Renal cortical epithelial cell (primary cell): ENCODE measurements around the gene THSD4. TPM values are rescaled to one million over a fixed set of nuclear protein-coding genes. Genes with fewer than 3 reads are reported as not detected.

Experiments
- DNase-seq: peaks from one replicate; pipeline ENCODE4 v3.0.0-alpha.2; 2011; ENCODE audit warnings: low read depth
- total RNA-seq: library from RNA; depleted of rRNA; stranded (reverse); fragments of >200 nt; gene quantifications from 2 replicates; pipeline ENCODE4 v1.2.3, GENCODE V29; 2014

Gene THSD4
- total RNA-seq, 1 donor from 2014 or later, result 58.6 TPM

DNA sequence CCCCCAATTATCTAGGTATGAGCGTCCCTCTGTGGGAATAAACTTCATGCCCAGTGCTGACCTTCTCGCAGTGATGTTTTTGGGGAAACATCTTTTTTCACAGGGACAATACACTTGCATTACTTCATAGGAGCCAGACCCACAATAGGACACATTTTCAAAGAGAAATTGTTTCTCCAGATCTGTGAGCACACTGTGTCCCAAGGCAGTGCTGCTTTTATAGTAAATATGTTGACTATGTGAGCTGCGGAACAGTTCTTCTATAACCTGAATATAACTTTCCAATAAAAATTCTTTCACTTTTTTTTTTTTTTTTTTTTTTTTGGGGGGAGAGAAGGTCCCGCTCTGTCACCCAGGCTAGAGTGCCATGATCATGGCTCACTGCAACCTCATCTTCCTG is 17.4 kb upstream of the THSD4 start:
- DNase-seq, result no peak

DNA sequence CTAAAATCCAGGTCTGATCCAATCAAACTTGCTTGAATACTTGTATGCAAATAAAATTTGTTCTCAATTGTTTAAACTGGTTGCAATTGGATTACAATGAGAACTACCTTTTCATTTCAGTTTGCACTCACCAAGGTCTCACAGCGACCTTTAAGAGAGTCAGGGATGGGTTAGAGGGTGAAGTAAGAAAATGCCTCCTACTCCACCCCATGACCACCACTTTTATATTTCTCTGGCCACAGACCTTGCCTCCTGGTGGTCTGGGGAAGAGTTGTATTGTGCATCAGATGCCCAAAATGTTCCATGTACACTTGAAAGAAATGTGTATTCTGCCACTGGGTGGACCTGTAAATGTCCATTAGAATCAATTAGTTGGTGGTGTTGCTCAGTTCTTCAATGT is 16.4 kb upstream of the THSD4 start:
- DNase-seq, result no peak

DNA sequence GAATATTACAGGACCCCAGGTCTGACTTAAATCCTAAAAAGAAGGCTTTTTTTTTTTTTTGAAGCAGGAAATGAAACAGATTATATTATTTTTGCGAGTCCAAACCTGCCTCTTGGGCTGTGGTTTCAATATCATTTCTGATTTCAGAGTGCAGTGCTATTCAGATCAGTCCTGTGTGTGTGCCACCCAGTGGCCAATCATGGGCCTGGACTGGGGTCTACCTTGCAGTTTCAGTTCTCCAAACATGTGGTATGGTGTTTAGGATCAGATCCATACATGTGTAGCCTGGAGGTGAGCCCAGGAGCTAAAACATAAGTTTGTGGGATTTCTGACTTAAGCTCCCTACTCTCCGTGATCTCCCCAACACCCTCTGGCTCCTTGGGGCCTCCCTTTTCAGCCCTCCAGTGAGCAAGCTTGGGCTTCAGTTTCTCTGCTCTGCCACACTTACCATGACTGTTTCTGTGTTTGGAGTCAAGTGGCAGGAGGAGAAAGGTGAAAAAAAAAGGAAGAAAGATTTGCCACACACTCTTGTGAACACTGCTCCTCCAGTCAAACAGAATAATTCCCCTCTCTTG is 12.1 kb upstream of the THSD4 start:
- no peak for DNase-seq

DNA sequence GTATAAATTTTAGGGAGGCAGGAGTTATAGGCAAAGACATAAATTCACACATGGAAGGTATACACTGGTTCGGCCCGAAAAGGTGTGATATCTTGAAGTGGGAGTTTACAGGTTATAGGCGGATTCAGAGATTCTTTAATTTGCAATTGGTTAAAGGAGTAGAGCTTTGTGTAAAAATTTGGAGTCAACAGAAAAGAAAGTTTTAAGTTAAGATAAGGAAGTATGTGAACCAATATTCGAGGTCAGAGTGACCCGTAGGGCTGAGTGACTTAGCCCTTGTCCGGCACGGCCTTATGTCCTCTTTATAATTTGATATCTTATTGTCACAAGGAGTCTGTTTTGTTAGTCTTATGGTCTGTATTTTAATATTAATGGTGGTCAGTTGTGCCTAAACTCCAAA is 10.6 kb upstream of the THSD4 start:
- no peak for DNase-seq

DNA sequence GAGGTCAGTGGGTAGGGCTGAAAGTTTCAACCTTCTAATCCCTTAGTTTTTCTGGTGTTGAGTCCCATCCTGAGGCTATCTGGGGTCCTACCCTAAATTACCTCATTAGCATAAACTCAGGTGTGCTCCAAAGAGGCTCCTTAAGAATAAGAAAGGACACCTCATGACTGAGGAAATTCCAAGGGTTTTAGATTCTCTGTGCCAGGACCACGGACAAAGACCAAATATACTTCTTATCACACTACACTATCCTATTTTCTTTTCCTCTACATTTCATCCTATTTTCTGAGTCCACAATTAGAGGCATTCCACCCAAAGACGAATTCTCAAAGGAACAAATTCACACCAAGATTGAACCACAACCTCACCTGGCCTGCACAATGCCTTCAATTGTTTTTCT is 9.8 kb upstream of the THSD4 start:
- no peak for DNase-seq

DNA sequence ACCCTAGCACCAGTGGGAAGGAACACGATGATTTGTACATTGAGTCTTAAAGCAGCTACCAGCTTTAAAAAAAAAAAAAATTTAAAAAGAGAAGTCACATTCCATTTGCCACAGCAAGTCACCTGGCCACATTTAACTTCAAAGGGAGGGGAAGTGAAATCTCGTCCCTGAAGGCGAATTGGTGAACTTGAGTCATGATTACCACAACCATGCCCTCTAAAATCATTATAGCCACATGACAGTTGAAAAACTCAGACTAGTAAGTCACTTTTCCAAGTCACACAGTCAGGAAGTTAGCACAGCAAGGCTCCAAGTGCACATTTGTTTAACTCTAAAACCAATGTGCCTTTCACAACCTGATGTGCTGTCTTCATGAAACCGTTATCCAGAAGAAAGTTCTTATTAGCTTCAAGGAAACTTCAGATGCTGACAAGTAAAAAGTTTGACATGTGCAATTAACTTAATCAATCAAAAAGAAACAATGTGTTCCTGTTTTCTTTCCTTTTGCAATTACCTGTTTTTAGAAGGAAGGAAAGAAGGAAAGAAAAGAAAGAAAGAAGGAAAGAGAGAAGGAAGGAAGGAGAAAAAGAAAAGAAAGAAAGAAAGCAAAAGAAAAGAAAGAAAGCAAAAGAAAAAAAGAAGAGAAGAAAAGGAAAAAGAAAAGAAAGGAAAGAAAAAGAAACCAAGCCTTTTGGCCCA is 8.3 kb upstream of the THSD4 start:
- no peak for DNase-seq

DNA sequence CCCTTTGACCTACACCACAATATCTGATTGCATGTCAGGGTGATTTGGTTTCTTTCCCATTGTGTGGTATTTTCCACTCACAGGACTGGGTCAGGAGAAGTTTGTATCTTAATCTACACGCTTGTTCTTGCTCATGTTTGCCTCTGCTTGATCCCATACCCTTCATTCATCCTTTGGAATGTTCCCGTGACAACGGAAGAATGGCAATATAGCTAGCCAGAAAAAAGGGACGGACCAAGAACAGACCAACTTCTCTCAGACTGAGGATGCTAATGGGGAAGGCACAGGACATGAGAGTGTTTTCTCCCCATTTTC is 7.8 kb upstream of the THSD4 start:
- no peak for DNase-seq

DNA sequence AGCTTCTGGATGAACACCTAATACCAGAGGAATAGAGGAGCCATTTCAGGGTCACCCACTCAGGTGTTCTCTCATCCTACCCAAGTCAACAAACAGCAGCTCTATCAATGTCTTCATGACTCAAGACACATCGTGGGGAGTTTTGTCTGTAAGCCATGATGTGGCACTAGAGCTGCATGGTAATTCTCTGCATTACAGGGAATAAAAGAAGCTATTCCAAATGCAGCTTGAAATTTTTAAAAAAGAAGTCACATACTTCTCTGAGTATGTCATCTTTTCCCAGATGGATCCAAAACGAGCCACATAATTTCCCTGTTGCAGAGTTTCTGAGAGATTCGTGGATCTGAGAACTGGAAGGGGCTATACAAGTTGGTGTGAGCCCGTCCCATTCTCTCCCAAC is 6.1 kb upstream of the THSD4 start:
- no peak for DNase-seq

DNA sequence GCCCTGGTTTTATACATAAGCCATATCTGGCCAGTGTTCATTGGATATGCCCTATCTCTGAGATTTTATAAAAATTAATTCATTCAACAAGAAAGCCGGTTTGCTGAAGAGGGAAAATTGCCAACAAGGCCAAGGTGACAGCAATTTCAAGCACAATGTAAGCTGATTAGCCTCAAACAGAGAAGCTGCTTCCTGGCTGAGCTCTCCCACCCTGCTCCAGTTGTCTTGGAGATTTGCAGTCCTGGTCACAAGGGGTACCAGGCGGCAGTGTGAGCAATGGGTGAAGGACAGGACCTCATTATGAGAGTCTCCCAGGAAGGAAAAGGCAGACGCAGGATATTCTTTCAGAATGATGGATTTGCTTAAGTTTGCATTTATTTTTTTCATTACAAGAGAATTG is 5.4 kb upstream of the THSD4 start:
- DNase-seq, result no peak

DNA sequence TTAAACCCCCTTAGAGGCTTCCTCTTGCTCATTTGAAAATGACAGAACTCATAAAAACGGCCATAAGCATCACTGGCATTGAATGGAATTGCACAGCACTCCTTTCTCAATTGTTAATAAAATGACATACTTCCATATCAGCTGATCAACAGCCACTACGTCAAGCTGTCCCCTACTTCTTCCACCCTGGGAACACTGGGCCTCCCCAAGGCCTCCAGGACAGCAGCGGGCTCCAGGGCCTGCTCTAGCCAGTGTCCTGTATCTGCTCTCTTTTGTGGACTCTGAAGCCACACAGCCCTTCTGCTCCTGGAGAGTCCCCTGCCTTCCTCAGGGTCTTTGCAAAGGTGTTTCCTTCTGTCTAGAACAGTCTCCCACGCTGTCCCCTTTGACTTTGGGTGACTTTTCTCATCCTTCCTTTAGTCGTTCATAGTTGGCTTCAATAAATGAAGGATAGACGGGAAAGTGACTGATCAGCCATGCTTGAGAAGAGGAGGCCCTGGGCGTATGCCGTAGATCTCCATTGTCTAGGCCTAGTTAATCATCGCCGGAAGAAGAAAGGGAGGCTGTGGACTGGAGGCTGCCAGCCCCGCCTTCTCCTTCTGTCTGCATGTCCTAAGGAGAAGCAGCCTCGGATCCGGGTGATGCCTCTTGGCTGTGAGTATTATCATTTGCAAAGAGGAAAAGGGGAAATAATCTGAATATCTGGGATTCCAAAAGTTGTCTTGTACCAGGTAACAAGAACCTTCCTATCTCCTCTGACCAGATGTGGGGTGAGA is 4.7 kb upstream of the THSD4 start:
- no peak for DNase-seq

DNA sequence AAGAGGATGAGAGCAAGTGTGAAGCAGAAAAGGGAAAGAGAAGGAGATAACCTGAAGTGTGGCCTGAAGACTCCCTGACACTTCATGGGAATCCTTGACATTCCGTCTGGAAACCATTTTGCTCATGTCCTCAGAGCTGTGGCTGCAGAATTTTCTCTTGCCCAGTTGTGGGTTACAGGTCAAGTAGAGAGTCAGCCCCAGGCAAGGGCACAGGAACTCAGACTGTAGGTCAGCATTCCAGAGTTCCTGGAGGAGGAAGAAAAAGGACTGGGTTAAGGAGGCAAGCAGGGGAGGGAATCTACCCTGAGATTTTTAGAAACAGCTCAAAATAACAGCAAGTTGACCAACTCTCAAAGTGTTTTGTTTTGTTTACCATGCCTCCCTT is 4.1 kb upstream of the THSD4 start:
- DNase-seq, result no peak

DNA sequence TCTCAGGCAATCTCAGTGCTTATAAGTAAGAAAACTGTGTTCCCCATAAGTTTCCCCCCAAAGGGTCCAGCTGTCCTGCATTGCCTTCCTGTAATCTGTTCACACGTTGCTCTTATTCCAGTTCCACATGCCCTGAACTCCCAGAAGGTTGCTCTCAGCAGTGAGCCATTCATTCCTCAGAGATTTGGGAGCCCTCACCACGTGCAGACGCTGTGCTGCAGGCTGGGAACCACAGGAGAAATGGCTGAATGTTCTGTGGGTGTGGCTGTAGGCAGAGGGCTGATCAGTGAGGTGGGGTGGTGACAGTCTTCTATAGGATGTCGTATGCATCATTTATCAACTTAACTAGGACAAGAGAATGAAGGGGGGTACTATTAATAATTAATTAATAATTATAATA is 3.3 kb upstream of the THSD4 start:
- DNase-seq, result no peak

DNA sequence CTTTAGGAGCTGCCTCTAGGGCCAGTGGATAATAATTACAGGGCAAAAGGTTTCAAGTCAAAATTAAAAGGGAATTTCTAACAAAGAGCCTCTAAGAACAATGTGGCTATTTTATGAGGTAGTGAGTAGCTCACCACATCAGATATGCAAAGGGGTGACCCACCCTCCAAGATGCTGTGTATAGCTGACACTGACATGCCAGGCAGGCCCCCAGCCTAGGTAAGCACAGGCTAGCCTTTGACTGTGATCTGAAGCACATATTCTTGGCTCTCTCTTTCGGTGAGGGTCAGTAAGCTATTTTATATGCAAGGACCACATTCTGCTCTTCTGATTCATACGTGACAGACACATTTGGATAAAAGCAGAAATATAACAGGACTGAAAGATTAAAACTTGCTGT is 2.8 kb upstream of the THSD4 start:
- DNase-seq, result no peak

DNA sequence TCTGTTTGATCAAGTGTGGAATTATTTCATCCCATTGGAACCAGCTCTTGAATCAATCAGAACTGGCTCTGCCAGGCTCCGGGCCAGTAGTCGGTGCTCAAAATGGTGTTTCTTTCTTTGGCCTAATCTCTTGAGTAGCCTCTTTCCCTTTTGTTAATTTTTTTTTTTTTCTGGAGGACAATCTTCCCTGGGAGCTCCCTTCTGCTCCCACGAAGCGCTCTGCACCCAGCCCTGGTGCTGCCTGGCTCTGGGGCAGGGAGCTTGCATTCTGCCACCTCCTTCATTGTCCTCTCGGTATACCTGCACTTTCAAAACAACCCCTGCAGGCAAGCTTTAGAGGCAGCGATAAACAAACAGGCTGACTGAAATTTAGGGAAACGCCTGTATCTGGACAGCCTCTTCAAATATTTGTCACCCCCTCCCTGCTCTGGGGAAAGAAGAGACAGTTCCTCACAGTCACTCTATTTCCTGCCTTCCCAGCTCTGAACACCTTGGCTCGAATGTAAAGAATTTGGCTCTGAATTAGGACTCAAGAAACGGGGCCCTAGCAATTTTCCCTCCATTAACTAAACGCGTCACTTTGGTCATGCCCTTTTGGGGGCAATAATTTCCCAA is 1.1 kb upstream of the THSD4 start:
- DNase-seq, result no peak

DNA sequence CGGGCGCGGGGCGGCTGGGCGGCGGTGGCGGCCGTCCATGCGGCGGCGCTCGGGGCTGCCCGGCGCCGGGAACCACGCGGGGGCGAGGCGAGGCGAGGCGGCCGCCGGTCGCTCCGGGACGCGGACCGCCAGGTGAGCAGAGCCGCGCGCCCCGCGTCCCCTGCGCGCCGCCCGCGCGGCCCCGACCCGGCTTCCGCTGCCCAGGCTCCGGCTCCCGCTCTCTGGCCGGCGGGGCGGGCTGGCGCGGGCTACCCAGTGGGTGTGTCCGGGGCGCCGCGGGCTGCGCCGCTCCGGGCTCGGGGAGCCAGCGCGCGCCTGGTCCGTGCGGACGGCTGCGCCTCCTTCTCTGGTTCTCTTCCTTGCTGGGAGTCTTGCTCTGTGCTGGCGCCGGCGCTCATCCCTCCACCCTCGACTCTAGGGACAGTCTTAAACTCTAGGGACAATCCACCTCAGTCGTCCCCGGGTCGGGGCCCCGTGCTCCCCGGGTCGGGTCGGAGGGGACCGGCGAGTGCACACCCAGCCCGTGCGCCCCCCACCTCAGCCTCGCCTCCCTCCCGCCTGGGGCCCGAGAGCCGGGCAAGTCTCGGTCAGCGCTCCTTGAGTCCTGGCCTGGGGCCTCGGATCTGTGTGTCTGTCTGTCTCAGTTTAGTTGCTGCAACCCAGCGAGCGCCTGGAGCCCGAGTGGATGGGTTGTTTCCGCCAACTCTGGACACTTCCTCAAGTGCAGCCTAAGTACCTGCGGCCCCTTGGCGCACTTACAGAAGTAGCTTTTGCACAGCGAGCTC is 488 bp downstream of the THSD4 start:
- peak; percentile 56 for DNase-seq

DNA sequence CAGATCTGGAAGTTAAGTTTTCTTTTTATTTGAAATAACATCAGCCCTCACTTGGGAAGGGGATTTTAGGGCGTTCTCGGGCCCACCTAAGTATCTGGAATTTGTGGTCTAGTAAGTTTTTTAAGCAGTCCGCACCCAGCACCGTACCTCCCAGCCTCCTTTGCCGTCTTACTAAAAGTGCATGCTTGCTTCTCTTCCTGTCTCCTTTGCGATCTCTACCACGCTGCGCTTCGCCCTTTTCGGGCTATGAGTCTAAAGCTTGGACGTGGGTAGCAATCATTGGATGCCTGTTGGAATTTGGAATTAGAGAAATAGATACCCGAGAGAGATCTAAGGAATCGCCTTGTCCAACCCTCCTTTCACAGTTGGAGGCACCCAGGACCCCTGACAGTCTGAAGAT is 1.1 kb downstream of the THSD4 start:
- no peak for DNase-seq

DNA sequence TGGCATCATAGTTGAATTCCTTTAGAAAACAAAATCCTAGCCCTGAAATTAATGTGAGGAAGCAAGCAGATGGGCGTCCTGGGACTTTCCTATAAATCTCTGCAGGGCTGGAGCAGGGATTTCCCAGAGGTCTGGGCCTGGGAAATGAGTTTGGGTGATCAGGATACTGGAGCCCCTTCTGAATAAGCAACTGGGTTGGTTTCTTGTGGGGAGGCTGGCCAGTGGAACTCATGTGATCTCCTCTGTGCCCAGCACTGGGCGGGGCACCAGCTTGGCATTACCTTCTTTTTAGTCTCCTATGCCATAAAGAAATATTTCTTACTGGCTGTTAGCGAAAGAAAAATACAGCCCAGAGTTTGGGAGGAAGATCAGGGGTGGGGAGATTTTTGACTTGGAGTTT is 1.7 kb downstream of the THSD4 start:
- no peak for DNase-seq

DNA sequence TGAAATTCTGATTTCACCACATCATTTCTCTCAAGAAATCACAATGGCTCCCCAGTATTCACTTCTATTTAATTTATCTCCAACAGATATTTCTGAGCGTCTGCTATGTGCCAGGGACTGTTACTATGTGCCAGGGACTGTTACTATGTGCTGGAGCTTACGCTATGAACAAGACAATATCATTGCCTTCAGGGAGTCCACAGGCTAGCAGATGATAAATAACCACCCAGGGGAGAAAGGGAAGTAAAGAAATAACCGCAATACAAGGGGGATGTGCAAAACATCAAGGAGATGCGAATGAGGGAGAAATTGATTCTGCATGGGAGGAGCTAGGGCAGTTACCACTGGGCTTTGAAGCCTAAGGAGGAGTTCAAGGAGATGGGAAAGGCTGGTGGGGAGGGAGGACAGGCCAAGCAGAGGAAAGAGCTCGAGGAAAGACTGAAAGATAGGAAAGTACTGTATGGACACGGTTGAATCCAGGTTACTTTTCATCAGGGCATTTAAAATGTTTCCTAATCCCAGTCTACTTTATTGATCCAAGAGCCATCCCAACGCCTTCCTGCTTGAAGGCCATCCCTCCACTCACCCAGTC is 2.5 kb downstream of the THSD4 start:
- no peak for DNase-seq

DNA sequence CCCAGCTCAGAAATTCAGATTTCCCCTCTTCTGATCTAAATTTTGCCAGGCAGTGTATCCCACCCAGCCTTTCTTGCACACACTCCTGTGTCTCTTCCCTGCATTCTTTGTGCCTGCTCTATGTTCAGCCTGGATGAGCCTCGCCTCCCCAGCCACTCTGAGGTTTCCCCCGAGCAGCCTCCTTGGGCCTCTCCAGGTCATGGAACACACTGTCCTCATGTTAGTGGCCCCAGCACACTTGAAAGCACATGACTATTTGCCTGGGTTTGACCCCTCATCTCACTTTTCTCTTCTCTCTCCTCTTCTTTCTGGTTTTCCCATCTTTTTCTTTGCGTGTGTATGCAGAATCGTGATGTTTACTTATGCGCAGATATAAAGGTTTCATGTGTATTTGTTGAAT is 3.1 kb downstream of the THSD4 start:
- no peak for DNase-seq

DNA sequence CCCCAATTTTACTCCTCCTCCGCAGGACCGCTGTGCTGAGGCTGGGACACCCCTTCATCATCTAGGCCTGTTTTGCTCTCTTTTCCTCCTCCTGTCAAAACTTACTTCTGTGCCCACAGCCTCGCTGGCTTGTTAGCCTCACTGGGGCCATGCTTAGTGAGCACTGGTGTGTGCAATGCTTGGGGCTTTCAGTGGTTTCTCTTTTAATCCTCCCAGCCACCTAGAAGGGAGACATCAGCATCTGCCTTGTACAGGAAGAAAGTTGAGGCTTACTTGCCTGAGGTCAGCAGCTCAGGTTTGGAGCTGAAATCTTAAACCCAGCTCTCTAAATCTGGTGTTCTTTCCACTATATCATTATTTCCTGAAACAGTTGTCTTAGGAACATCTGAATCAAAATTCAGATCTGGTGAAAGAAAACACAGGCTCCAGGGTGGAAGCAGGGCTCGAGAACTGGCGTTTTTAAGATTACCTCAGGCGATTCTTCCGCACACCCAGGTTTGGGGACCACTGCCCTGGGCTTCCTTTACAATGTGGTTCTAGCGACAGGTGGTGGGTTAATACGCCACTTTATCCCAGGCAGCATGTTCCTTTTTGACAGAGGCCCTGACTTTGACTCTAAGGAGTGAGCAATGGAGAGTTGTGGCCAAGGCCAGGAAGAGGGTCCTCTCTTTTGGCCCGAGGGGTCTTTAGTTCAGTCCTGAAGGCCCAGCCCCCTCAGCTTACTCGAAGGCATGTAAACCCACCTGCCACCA is 3.8 kb downstream of the THSD4 start:
- DNase-seq, result no peak

DNA sequence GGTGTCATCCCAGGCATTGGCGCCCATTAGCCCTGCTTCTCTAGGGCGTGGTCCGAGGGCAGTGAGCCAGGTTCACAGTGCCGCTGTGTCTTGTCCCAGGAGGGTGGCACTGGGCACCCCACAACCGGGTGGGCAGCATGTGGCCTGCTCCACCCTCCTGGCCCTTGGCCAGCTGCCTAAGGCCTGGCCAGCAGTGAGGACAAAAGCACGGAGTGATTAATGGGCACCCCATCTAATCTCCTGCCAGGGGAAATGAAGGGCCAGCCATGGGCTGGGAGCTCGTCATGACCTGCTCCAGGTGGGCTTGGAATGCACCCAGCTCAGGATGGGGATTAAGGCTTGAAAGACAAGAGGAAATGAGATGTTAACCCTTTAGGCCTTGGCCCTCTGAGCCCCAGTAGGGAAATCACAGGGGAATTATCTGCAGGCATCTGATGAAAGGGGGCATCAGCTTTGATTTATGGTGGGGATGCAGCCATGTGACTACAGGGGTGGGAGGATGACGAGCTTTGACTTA is 5.2 kb downstream of the THSD4 start:
- no peak for DNase-seq
